GM19193 (cell line): ENCODE data around the gene WDFY3.

ENCODE experiments used
- POLR2A ChIP-seq: IDR thresholded peaks from 4 replicates; pipeline ENCODE4 v1.6.1; 2011; ENCODE audit not compliant: insufficient read depth, insufficient read length; ENCODE audit errors: extremely low read depth

WDFY3 gene

DNA sequence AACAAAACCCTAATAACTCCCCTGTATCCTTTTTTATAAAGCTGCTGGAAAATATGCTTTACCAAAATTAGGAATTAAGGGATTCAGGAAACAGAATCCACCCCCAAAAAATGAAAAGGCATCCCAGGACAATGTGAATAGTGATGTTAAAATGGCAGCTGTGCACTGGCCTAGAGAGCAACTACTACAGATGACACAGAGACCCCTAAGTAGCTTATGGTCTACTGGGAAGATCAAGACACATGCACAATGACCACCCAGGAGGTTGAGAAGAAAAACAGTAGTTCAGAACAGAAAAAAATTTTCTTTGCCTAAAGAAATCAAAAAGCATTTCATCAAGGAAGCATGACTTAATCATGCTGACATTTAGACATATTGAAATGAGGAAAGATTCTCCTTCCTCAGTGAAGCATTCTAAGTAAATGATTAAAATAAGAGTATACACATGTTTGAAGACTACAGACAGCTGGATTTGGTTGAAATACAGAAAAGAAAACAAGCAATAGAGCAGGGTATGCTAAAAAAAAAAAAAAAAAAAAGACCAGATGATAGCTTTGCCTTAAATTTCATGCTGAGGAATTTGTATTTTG, 117.3 kb downstream of the WDFY3 start:
- TF ChIP-seq POLR2A = no peak

DNA sequence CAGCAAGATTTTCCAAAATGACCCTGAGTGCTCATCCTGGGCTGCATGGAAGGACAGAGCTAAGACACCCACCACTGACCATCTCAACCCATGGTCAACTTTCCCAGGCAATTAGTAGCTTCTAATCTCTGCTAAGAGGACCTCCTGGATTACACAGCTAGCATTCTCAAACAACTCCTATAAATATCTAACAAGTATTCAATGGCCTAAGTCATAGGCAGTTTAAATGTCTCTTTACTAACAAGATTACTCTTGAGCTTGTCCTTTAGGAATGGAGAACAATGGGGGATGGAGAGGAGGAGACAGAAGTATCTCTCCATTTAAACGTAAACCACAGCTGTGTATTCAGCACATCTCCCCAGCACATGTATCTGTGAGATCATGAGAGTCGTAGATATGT, 118.1 kb downstream of the WDFY3 start:
- TF ChIP-seq POLR2A = no peak

DNA sequence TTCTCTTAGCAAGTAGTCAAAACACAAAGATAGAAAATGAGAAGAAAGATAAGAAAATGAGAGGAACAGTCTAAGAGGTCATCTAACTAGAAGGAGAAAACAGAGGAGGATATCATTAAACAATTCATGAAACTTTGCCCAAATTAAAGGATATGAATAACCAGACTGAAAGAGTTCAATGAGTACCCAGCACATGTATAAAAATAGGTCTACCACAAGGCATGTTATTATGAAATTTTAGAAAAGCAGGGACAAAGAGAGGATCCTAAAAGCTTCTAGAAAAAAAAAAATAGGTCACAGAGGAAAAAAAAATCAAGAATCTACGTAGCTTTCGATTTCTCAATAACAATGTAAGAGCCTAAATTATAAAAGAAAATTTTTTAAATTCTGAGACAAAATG, 118.5 kb downstream of the WDFY3 start:
- no peak for TF ChIP-seq POLR2A

- TF ChIP-seq POLR2A = no peak
These were observed 119.5 kb downstream of the WDFY3 start for GRCh38 chr4:84846985-84847384.

DNA sequence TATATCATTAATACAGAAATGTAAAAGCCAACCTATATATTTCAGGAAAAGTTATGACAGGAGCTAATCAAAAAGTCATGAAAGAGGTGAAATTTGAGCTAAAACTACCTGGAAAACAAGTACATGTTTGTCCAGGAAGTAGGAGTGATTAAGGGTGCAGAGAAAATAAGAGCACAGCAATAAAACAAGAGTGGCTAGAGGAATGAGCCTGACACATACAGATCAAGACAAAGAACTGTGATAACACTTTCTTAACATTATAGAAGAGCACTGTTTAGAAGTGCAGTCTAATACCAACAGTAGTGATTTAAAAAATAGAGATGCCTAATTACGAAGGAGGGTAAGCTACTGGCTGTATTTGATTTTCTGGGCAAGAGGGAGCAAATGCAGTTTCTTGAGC, 125.1 kb downstream of the WDFY3 start:
- TF ChIP-seq POLR2A = no peak

GRCh38 chr4:84837751-84838150, 128.7 kb downstream of the WDFY3 start:
- TF ChIP-seq POLR2A = no peak

GRCh38 chr4:84826681-84827080, 139.8 kb downstream of the WDFY3 start:
- no peak for TF ChIP-seq POLR2A

- TF ChIP-seq POLR2A = no peak
These were observed 140.7 kb downstream of the WDFY3 start for GRCh38 chr4:84825701-84826341.

DNA sequence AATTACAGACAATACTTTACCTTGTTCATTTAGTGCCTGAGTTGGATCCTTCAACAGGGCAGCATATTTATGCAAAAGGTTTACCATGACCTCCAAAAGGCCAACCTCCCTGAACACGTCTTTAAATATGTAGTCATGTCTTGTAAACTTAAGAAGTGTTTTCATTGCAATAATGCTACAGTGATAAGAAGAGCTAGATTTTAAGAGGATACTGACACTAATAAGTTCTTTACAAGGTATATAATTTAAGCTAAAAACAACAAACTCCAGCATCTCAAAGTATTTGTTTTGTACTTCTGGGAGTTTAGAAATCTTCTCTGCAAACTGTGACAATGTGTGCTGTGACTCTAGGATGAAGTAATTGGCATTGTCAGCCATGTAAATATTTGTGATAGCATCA, 145.4 kb downstream of the WDFY3 start:
- TF ChIP-seq POLR2A = no peak

GRCh38 chr4:84814094-84814750, 152.3 kb downstream of the WDFY3 start:
- no peak for TF ChIP-seq POLR2A

DNA sequence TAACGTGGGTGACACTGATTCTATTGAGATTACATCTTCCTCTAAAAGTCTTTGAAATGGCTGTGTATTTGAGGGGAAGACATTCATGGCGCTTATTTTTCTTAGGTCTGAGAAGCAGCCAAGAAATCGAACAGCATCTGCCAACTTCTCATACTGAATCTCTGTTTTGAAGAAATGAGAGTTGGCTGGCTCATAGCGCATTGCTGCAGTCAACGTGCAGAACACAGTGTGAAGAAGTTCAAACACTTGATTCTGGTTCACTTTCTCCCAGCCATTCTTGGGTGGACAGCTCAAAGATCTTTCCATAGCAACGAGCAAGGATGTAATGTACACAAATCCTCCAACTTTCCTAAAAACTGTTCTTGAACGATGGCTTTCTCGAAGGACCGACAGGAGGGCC, 156.5 kb downstream of the WDFY3 start:
- TF ChIP-seq POLR2A = no peak

- no peak for TF ChIP-seq POLR2A
These were observed 158.2 kb downstream of the WDFY3 start for GRCh38 chr4:84808332-84808731.

DNA sequence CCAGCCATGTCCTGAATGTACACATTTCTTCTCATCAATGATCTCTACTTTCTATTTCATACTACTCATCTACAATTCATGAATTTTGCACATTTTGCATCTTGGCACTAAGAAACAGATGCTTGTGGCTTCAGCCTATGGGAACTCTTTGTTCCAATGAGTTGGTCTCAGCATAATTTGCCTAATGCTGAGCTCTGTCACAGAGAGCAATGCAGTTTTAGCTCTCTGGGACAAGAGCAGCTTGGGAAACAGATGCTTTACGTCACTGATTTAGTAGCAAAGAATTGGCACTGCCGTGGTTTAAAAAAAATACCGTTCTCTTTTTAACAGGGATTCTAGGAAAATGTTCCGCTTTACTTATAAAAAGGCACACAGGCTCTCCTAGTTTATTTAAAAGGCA, 162.4 kb downstream of the WDFY3 start:
- TF ChIP-seq POLR2A = no peak

GRCh38 chr4:84803720-84804119, 162.8 kb downstream of the WDFY3 start:
- no peak for TF ChIP-seq POLR2A

DNA sequence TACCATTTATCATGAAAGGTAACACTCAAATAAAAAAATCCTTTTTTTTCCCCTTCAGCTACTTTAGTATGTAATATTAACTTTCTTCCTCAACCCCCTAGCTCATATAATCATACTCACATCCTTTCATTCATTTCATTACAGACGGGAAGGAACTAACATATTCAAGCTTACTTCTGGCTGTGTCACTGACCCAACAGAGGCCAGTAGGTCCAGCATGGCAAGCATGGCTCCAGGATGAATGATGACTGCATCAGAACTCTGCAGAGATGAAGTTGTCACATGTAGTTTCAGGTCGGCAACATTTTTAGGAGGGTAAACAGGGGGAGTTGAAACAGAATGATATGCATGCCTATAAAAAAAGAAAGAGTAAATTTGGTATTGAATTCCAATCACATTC, 163.4 kb downstream of the WDFY3 start:
- no peak for TF ChIP-seq POLR2A

DNA sequence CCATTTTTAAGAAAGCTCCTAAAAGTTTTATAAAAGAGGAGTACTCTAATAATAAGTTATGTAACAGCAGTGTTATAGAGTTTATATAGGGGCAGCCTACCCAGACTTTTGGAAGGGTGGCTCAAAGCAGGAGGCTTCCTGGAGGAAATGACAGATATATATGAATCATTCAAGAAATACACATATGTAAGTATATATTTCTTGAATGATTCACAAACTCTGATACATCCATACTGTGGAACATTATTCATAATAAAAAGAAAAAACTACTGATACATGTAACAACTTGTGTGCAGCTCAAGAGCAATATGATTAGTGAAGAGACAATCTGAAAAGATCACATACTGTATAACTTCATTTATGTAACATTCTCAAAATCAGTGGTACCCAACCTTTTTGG, 166.2 kb downstream of the WDFY3 start:
- no peak for TF ChIP-seq POLR2A
